NCI-H82 treated with DMSO at 0.1 percent for 48 hours (cell line): ENCODE measurements around the gene GNAZ.
A peak's percentile ranks its signal among the peaks of the same experiment; 100 is the strongest.

Source experiments
- DNase-seq: peaks from one replicate; lab custom pipeline; 2025; ENCODE audit not compliant: unreplicated experiment; lab: John Stamatoyannopoulos, UW

The GNAZ gene

DNA sequence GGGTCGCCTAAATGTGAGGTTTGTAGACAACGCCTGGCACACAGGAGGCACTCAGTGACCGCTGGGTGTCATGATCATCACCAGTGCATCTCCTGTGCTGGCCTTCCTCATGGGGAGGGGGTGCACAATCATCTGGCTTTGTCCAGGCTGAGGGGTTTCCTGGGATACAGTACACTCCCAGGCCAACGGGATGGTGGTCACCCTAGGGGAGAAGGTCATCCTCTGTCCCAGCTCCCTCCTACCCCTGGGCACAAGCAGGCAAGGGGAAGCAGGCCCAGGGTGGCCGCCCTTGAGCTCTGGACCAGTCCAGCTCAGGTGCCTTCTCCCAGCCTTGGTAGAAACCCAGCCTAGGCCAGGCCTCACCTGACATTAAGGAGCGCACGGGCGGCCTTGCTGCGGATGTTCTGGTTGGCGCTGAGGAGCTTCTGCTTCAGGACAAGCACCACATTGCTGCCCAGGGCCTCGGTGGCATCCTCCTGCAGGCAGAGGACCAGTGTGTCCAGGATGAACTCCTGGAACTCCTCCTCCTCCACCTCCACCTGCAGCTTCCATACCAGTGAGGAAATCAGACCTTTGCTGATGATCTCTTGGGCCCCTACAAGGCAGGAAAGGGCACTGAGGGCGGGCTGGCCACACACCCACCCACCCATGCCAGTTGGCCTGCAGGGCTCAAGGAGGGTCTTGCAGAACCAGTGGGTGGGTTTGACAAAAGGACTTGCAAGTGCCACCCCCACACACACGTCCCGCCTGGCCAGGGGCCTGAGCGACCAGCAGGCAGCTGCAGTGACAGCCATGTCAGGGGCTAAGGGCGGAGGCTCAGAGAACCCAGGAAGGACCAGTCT, 6.6 kb upstream of the GNAZ start:
- DNase-seq: no peak

DNA sequence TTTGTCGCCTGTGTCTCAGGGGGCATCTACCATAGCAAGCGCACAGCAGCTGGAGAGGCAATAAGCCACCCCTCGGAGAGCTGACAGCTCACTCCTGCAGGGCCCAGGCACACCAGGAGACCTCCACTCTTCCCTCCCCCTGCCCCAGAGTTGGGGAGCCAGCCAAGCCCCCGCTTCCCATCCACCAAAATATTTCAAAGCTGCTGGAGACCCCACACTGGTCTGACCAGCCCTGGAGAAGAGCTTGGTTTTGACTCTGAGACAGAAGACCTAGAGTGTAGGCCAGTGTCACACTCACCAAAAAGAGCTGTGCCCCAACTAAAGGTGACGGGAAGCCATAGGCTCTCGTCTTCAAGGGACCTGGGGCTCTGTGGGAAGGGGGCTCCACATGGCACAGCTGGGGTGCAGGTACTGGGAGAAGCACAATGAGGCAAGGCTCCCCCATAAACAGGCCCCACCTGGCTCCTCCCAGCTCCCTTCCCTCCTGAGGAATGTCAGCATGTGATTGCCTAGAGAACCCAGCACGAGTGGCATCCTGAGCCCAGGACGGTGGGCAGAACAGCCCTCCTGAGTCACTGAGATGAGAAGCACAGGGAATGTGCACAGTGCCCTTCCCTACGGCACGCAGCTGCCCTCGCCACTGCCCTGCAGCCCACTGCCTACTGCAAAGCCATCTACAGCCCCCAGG, 5.8 kb upstream of the GNAZ start:
- DNase-seq: no peak

DNA sequence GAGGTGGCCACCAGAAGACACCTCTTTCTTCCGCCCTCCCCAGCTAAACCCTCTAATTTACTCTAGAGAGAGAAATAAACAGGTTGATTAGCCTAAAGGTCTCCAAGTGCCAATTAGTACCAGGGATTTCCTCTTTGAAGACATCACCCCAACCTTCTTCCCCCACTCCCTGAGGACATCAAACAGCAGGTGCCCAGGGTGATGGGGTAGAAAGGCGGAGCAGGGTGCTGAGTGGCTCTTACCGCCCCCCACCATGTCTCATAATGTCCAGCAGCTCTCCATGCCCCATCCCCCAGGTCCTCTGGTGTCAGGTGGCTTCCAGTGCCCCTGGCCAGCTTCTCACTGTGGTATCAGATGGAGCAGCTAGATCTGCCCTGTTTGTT, 5.3 kb upstream of the GNAZ start:
- no peak for DNase-seq

DNA sequence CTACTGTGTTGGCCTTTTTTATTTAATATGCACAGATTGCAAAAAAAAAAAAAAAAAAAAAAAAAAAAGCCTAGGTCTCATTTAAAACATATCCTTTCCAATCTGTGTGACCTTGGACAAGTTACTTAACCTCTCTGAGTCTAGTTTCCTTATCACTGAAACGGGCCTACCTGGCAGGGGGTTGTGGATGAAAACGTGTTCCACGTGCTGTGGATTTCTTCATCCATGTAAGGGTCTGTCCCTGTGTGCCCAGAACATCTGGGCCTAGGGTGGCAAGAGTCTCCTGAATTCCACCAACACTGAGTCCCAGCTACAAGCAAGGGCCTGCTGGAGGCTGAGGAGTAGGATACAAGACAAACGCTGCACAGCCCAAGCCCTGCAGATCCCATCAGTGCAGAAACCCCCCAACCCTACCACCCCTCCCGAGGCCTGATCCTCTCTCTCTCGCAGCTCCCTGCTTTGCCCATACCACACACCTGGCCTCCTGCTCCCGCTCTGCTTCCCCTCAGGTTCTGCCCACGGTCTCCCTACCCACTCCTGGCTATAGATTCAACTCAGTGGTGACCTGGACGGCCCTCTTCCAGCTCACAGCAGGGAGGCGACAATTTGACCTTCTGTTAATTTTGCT, 4.7 kb upstream of the GNAZ start:
- no peak for DNase-seq

DNA sequence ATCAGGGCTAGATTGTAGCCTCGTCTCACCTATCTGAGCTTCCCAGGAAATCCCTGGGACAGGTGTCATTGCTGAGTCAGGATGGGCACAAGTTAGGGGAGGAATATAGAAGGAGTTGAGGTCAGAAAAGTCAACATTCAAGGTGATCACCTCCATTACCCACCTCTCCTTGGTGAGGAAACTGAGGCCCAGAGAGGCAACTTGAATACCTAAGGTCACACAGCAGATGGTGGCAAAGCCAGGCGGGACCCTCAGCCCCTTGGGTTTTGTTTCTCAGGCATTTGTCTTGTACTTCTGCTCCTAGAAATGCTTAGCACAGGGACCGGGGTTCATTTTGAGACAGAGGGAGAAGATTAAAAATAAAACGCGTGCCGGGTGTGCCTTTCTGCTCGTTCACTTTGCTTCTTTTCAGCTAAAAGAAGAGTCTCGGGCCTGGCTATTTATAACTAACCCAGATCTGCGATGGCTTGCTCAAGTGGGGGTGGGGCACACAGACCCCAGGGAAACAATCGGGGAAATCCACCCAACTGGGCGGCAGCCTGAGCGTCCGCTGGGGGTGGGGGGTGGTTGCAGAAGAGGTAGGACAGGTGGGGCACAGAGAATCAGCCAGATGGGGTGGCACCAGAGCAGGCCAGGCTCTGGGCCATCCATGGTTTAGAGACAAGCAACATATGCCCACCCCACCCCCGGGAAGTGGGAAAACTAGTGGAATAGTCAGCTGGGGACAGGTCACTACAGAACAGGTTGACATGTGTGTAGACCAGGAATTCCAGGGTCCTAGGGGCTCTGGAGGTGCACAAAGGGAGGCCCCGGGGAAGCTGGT, 3.9 kb upstream of the GNAZ start:
- DNase-seq: no peak

DNA sequence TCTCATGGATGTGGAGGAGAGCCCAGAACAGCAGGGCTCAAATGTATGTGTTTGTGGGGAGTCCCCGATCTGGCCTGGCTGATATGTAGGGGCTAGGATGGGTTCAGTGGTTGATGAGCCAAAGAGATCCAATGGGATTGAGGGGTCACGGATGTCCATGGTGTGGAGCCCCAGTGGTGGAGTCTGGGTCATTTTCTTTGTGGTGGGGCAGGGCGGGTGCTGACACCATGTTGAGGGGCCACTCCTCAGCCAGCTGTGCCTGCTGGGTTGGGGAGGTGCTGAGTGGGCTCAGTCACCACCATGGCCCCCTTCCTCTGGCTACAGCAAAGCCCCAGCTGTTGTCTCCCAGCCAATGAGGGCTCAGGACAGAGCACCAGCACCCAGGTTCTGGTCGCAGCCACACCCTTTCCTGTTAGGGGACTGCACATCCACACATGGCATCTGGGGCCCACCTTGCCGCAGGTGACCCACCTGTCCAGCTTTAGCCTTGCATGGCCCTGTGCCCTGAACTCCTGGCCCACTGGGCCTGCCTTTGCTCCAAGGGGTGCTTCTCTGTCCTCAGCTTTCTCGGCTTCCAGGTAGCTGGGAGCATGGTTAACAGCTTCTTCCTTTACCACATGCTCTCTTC, 3.2 kb upstream of the GNAZ start:
- no peak for DNase-seq

DNA sequence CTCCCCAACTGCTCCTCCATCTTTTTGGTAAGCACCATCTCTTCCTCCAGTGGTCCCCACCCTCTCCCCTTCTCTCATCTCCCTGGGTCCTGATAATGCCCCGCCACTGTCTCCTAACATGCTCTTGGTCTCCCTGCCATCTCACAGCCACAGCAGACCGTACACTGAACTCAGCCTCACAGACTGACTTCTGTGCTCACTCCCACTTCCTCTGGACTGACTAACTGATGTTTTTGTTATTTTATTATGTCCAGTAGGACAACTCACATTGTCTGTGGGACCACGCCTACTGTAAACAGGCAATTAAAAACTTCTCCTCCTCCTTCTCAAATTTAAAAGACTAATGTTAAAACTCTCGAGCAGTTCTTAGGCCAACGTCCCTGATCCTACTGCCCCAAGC, 2.6 kb upstream of the GNAZ start:
- no peak for DNase-seq

DNA sequence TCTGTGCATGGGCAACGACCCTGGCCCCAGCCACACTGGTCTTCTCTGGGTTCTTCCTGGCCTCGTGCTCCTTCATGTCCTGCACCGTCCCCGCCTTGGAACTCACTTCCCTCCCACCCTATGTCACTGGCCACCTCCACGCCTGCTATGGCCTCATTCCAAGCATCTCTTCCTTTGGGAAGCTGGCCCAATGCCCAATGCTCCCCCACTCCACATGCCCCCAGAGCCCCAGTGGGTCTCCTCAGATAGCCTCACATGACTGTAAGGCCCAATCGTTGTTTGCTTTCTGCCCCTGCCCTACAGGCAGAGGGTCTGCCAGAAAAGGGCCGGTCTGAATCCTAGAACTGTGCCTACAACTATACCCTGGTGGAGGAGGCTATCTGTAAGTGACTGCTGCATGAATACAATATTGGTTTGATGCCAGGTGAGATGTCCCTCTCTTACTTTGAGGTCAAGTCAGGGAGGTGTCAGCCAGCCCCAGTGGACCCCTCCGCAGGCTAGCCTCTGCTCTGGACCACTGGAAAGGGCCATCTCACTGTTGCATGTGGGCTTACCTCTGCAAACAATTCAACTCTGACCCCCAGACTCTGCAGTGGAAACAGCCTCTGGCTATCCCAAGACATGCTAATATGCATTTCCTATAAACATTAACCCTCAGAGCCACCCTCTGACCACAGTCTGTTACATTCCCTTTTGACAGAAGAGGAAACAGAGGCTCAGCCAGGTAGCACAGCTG, 2.1 kb upstream of the GNAZ start:
- DNase-seq: no peak

DNA sequence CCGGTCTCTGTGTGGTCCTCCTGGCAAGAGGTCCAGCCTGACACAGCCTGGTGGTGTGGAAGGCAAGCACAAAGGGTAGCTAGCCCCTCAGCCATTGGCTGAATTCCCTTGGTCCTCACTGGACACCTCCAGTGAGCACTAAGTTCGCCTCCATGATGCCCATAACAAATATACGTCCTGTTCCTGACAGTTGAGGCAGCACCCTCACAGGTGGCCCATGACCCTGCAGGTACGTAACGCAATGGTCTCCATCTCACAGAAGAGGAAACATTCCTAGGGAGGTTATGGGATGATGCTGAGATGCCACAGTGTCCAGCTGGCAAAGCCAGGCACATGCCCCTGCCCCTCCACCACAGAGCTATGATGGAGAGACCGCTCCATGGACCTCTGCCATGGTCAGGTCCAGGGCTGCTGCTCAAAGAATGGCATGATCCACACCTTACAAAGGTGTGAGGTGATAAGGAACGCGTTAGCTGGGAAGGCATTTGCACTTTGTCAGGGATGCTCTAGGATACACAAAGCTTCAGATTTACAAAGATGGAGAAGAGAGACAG, 1.4 kb upstream of the GNAZ start:
- no peak for DNase-seq

DNA sequence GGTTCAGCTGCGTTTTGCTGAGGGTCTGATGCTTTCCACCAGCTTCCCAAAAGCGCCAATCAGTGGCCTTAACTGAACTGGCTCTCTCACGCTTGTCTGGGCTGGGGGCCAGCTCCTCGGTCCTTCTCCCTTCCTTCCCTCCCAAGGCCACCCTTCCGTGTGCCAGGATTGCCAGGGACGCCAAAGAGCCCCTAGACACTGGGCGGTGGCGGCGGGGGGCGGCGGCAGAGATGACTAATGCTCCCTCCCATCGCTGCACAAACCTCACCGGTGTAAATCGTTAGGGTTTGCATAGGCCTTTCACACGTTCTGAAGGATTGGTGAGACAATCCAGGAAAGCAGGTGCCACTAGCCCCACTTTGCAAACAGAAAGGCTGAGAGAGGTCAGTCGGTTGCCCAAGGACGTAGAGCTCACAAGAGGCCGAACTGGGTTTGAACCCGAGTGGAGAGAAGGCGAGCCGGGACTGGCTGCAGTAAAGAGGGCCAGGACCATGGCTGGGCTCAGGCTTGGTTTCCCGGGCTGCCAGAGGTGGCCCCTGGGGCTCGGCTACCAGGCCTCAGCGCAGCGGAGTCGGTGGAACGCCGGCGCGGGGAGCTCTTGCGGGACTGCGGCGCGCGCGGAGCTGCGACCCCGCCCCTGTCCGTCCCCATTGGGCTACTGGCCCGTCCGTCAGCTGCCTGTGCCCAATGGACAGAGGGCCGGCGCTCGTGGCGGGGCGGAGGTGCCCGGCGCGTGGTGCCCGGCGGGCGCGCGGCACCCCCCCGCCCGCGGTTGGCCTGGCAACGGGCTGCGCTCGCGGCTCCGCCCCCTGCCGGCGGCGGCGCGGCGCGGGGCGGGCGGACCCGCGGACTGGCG, 589 bp upstream of the GNAZ start:
- peak; percentile 56 for DNase-seq

DNA sequence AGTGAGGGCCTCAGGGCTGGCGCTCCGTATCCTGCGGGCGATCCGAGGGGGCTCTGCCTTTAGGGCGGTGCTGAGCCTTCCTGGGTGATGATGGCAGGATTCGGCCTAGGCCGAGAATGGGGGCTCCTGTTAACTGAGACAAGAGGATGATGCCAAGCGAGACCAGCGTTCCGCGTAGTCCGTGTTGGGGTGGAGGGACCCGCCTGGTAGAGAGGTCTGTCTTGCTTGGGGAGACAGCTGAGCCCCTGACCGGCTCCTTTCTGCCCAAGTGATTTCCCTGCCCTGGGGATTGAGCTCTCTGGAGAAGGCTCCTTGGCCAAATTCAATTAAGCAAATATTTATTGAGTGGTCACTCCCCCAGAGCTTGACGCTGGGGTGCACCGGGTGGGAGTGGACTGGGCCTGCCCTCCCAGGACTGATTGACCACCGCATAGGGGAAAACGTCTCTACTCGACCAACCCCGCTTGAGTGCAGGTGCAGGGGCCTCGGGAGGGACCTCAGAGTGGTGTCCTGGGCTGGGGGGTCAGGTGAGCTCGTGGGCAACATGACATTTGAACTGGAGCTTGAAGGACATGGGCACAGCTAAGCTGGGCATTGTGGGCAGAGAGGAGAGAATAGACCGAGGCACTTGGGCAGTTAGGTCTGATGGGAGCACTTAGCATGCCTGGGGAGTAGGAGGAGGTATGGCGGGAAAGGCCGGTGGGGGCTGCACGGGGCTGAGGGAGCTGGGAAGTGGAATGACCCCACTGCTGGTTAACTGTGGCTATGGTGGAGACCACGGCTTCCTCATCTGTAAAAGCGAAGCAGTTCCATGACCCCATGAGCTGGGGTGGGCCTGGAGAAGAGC, 1.1 kb downstream of the GNAZ start:
- no peak for DNase-seq

DNA sequence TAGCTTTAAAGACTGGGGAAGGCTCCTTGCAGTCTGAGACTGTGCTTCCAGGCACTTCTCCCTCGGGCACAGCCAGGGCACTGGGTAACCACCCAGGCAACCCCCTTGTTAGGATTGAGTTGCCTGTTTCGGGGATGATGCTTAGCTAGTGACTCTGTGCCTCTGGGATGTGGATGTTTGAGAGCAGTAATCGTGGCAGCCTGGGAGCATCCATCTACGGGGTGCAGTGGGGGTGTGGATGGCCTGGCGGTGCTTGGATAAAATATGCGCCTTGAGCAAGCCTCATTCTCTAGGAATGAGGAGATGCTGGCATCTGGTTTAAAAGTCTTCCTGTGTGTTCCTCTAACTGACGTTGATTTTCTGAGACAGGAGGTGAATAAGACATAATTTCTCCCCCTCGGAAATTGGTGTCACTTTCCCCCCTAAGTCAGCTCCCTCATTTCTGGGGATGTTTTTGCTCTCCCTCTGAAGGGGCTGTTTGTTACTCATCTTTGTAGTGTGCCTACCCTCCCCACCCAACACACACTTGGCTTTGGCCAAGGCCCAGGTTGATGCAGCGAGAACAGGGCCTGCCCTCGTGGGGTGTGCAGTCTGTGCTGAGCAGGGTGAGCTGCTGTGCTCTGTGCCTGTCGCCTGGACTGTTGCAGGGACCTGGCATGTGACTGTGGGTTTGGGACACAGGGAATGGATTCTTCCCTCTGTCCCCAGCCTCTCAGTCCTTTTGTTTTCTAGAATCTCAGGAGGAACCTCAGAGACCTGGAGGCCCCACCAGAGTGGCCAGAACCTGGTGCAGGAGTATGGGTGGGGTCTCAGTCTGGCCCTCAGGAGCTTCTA, 2.0 kb downstream of the GNAZ start:
- DNase-seq: no peak

DNA sequence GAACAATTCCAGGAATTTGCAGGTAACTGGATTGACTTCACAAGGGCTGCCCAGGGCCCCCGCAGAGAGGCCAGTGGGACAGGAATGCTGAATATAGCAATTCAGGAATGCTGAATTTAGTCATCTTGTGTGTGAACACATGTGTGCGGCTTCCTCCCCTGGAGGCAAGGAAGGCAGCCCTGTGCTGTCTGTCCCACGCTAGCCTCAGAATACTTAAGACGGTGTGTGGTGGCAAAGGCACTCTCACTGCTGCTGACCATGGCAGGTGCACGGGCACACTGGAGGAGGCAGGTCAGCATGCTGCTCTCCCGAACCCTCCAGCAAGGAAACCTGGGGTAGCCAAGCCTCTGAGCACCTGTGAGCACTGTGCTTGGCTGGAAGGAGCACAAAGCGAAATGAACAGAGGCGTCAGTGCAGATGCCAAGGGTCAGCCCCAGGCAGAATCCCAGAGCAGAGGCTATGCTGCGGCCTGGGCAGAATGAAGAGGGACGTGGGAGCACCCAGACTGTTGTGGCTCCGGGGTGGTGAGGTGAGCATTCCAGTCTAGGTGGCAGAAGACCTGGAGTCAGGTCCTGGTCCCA, 2.7 kb downstream of the GNAZ start:
- DNase-seq: no peak

DNA sequence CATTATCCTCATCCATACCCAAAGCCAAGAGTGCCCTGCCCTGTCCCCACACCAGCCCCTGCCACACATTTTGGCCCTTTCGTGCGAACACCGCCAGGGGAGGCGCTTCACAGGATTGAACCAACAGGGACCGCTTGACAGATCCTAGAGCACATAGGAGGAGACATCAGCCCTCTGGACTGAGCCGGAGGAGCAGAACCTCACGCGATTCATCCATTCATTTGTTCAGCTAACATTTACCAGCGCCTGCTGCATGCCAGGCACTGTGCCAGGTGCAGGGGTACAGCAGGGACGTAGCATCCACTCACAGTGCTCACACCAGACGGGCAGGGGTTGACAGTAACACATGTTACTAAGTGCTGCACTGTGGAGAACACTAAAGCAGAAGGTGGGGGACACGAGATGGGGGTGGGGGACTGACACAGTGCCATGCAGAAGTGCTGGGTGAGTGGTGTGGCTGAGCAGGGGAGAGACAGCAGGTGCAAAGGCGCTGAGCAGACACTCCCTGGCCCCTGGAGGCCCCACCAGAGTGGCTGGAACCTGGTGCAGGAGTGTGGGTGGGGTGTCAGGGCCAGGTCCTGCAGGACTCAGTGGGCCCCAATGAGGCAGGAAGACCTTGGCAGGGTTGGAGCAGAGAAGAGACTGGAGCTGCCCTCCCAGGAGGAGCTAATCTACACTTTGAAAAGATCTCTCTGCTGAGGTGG, 3.4 kb downstream of the GNAZ start:
- DNase-seq: no peak

DNA sequence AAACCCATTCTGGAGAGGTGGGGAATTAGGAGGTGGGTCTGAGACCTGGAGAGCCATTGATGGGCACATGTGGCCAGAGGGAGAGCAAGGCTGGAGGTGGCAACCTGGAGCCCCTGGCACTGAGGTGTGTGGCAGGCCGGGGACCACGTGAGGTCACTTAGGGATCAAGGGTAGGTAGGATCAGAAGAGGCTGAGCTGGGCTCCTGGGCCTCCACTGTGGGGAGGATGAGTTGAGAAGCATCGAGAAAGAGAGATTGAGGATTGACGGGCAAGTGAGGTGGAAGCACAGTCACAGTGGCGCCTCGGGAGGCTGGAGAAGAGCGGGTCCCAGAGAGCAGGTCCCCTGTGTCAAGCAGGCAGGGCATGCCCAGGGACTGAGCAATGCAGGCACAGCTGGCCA, 4.1 kb downstream of the GNAZ start:
- DNase-seq: no peak

DNA sequence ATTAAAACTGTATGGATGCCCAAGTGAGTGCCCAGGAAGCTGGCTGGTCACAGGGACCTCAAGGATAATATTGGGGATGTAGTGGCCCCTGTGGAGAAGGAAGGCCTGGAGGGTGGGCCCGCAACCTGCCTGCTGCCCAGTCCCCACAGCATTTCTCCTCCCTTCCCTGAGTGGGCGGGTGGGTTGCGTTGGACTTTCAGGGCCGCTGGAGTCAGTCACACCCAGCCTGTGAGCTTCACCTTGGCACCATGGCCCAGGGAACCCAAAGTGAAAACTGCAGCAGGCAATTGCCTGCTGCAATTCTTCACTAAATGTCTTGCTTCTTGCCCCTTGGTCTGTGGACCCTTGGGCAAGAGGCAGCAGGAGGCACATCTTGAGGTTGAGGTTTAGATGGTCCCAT, 4.7 kb downstream of the GNAZ start:
- DNase-seq: no peak
